HL-60/S4 treated with retinoic acid at 250 ng/mL for 4 days and 3 days (cell line): ENCODE results near the gene ZMYM2.

ENCODE experiments used
- in situ Hi-C: fragments of 300-500 bp; cut with MboI; formaldehyde crosslinking; loops from 2 replicates; pipeline ENCODE4 v1.7.0; 2022; ENCODE audit warnings: low sequenced_read_pairs

The ZMYM2 gene

GRCh38 chr13:20130652-20131051 is 172.1 kb downstream of the ZMYM2 start:
- in situ Hi-C loops = no loop called here

GRCh38 chr13:20131057-20131832 is 172.7 kb downstream of the ZMYM2 start:
- in situ Hi-C loops = no loop called here

- in situ Hi-C loops = no loop called here
These were observed 173.6 kb downstream of the ZMYM2 start for GRCh38 chr13:20132052-20132634.

- in situ Hi-C loops = no loop called here
These were observed 176.2 kb downstream of the ZMYM2 start for GRCh38 chr13:20134732-20135131.

GRCh38 chr13:20136781-20137703 is 178.5 kb downstream of the ZMYM2 start:
- in situ Hi-C loops = no loop called here

GRCh38 chr13:20137875-20138274 is 179.3 kb downstream of the ZMYM2 start:
- in situ Hi-C loops = no loop called here

- in situ Hi-C loops = no loop called here
These were observed 182.0 kb downstream of the ZMYM2 start for GRCh38 chr13:20140487-20140886.
